Calu3 (cell line): ENCODE measurements around the gene TMCC1. TPM values are rescaled to one million over a fixed set of nuclear protein-coding genes. Genes with fewer than 3 reads are reported as not detected.

ENCODE experiments used
- BruUV-seq: library from RNA; stranded (reverse); fragments of 400-500 nt; replicated peaks from 2 replicates; lab custom pipeline; 2021; lab: Mats Ljungman, UMichigan
- CTCF ChIA-PET: fragments of 300-600 bp; sonication (Branson Sonifier 250); formaldehyde crosslinking; loops from one replicate; lab custom pipeline; 2022; ENCODE audit warnings: antibody characterized with exemption; lab: Charles Lee
- DNase-seq: peaks from one replicate; pipeline ENCODE4 v3.0.0; 2022
- H3K27ac Mint-ChIP-seq: one replicate; pipeline ENCODE4 v1.8.0; 2022; ENCODE audit warnings: mixed read lengths; ENCODE audit not compliant: unreplicated experiment
- H3K27me3 Mint-ChIP-seq: one replicate; pipeline ENCODE4 v1.8.0; 2022; ENCODE audit warnings: mixed read lengths; ENCODE audit not compliant: unreplicated experiment
- H3K36me3 Mint-ChIP-seq: one replicate; pipeline ENCODE4 v1.8.0; 2022; ENCODE audit warnings: mild to moderate bottlenecking, moderate library complexity, mixed read lengths; ENCODE audit not compliant: insufficient read depth, unreplicated experiment
- H3K4me1 Mint-ChIP-seq: one replicate; pipeline ENCODE4 v1.8.0; 2022; ENCODE audit warnings: mild to moderate bottlenecking, low read depth, mixed read lengths; ENCODE audit not compliant: unreplicated experiment
- H3K4me3 Mint-ChIP-seq: one replicate; pipeline ENCODE4 v1.8.0; 2022; ENCODE audit warnings: mild to moderate bottlenecking, low read depth, moderate library complexity, mixed read lengths; ENCODE audit not compliant: unreplicated experiment
- H3K9me3 Mint-ChIP-seq: one replicate; pipeline ENCODE4 v1.8.0; 2022; ENCODE audit warnings: low read depth, mixed read lengths; ENCODE audit not compliant: unreplicated experiment
- intact Hi-C: fragments of 100-400 bp; cut with micrococcal nuclease; formaldehyde crosslinking; loops from one replicate; pipeline ENCODE4 v1.10.0; 2022; ENCODE audit not compliant: unreplicated experiment
- total RNA-seq: library from RNA; stranded (reverse); gene quantifications from 2 replicates; pipeline ENCODE4 v1.2.3, GENCODE V29; 2022
- TF ChIP-seq, protein P1 (sequence below): fragments of 200-600 bp; IDR thresholded peaks from one replicate; pipeline ENCODE4 v1.8.0; 2022; ENCODE audit warnings: antibody characterized with exemption; ENCODE audit not compliant: unreplicated experiment

TMCC1 gene
- total RNA-seq, 1 experiment from 2014 or later, result 57.2 TPM

DNA sequence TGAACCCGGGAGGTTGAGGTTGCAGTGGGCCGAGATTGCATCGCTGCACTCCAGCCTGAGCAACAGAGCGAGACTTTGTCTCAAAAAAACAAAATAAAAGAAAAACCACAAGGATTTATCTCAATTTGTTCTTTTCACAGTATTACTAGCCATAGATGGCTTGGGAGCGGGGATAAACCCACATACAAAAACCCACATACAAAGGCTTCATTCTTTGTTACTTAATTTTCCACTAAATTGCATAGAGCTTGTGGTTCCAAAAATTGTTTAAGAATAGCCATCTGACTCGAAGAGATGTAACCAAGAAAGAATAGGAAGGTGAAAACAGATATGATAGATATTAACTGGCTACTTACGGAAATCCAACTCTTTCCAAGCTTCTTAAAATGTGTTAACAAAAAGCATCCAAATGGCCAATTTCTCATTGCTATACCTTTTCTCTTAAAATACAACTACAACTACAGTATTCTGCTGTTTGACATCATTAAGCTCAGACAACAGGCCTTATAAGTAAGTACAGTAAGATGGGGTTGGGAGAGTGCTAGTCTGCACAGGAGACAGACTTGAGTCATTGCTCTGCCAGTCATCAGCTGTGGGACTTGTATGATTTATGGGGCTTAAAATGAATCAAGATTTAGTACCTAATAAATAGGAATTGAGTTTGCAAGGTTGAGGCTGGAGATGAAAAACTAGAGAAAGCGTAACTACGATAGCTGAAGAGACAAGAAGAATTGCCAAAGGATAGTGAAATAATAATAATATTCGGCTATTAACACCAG lies 190.4 kb downstream of the TMCC1 start:
- BruUV-seq, result no TSS peak
- Mint-ChIP-seq H3K4me3 (no peak overlapping the region), H3K9me3 (no peaks in the 10 kb centered on the region), H3K27me3 (no peaks in the 10 kb centered on the region), H3K4me1 (peaks cover 9% of the 10 kb centered on the region), H3K27ac (peak overlapping the region; percentile 7), H3K36me3 (no peaks in the 10 kb centered on the region)
- intact Hi-C loops, result no loop called here
- CTCF ChIA-PET, result no interaction called here
- DNase-seq, result no peak
- TF ChIP-seq, protein P1, sequence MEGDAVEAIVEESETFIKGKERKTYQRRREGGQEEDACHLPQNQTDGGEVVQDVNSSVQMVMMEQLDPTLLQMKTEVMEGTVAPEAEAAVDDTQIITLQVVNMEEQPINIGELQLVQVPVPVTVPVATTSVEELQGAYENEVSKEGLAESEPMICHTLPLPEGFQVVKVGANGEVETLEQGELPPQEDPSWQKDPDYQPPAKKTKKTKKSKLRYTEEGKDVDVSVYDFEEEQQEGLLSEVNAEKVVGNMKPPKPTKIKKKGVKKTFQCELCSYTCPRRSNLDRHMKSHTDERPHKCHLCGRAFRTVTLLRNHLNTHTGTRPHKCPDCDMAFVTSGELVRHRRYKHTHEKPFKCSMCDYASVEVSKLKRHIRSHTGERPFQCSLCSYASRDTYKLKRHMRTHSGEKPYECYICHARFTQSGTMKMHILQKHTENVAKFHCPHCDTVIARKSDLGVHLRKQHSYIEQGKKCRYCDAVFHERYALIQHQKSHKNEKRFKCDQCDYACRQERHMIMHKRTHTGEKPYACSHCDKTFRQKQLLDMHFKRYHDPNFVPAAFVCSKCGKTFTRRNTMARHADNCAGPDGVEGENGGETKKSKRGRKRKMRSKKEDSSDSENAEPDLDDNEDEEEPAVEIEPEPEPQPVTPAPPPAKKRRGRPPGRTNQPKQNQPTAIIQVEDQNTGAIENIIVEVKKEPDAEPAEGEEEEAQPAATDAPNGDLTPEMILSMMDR, result no peak

GRCh38 chr3:129701161-129701560 lies 192.3 kb downstream of the TMCC1 start:
- DNase-seq, result no peak
- intact Hi-C loops, result no loop called here
- Mint-ChIP-seq H3K27ac (no peak overlapping the region), H3K27me3 (no peaks in the 10 kb centered on the region), H3K9me3 (peaks cover 10% of the 10 kb centered on the region), H3K4me1 (peaks cover 9% of the 10 kb centered on the region), H3K4me3 (no peak overlapping the region), H3K36me3 (peaks cover 7% of the 10 kb centered on the region)
- CTCF ChIA-PET, result no interaction called here
- TF ChIP-seq, protein P1, result no peak
- no TSS peak for BruUV-seq

DNA sequence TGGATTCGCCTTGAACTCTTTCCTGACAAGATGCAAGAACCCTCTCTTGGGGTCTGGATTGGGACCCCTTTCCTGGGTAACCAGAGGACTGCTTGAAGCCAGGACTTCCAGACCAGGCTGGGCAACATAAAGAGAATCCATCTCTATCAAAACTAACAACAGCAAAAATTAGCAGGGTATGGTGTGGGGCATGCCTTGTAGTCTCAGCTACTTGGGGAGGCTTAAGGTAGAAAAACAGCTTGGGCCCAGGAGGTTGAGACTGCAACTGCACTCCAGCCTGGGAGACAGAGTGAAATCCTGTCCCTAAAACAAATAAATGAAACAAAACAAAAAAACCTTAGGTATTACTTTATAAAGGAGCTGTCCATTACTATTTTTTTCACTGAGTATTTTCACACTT lies 193.9 kb downstream of the TMCC1 start:
- H3K36me3 Mint-ChIP-seq, result peaks cover 11% of the 10 kb centered on the region
- DNase-seq, result no peak
- peaks cover 9% of the 10 kb centered on the region for H3K4me1 Mint-ChIP-seq
- intact Hi-C loops, result no loop called here
- TF ChIP-seq, protein P1, result no peak
- H3K4me3 Mint-ChIP-seq, result no peak overlapping the region
- H3K27ac Mint-ChIP-seq, result no peak overlapping the region
- H3K27me3 Mint-ChIP-seq, result no peaks in the 10 kb centered on the region
- peaks cover 15% of the 10 kb centered on the region for H3K9me3 Mint-ChIP-seq
- CTCF ChIA-PET, result interaction anchor here (0.6 kb wide), 1 partner anchor 18 kb away, joined by 3 read pairs; no protein-coding TSS in a partner anchor
- BruUV-seq, result no TSS peak

DNA sequence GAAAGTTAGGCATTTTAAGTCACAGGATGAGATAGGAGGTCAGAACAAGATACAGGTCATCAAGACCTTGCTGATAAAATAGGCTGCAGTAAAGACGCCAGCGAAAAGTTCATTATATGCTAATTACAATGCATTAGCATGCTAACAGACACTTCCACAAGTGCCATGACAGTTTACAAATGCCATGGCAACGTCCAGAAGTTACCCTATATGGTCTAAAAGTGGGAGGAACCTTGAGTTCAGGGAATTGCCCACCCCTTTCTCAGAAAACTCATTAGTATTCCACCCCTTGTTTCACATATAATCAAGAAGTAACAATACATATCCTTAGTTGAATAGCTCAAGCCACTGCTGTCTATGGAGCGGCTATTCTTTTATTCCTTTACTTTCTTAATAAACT lies 194.3 kb downstream of the TMCC1 start:
- Mint-ChIP-seq H3K27ac (no peak overlapping the region), H3K27me3 (no peaks in the 10 kb centered on the region), H3K9me3 (peaks cover 15% of the 10 kb centered on the region), H3K4me3 (no peak overlapping the region), H3K4me1 (peaks cover 9% of the 10 kb centered on the region), H3K36me3 (peaks cover 11% of the 10 kb centered on the region)
- no TSS peak for BruUV-seq
- CTCF ChIA-PET, result no interaction called here
- intact Hi-C loops, result no loop called here
- TF ChIP-seq, protein P1, result no peak
- no peak for DNase-seq
